ENCODE results near the gene VPREB3. TPM values are rescaled to one million over a fixed set of nuclear protein-coding genes. Genes with fewer than 3 reads are reported as not detected.

VPREB3 gene
- total and polyA plus RNA-seq, 10 of the 15 experiments (the other 5 are each of a cell fraction or from before 2014, with no cell fraction given) = 0.75 to 79.5 (median 23.8) TPM

GRCh38 chr22:23716811-23717801 is 37.1 kb downstream of the VPREB3 start (continued):
- TF ChIP-seq CREB1 (IDR thresholded peaks at IDR 0.05; ENCODE audit: low read depth) (peak; percentile 99), ASH2L (IDR thresholded peaks at IDR 0.05; ENCODE audit: borderline replicate concordance, low read depth) (peak; percentile 89; the same call in 1 of the 2 replicates), NRF1 (conservative IDR thresholded peaks at IDR 0.05; ENCODE audit: low read depth, low read length) (peak; percentile 48), SREBF1 (IDR thresholded peaks at IDR 0.05; ENCODE audit: low read length) (peak; percentile 34; the same call in 1 of the 2 replicates), NFYB (IDR thresholded peaks at IDR 0.05; ENCODE audit: insufficient read depth, low read depth, low read length) (no peak), HDAC2 (IDR thresholded peaks at IDR 0.05) (no peak), IRF4 (IDR thresholded peaks at IDR 0.05; ENCODE audit: low read depth, low read length) (peak; percentile 67), KAT2A (conservative IDR thresholded peaks at IDR 0.05; ENCODE audit: control insufficient read depth, low read depth, low read length) (no peak), POLR2AphosphoS2 (IDR thresholded peaks at IDR 0.05; ENCODE audit: low read depth, low read length) (peak; percentile 88), USF1 (IDR thresholded peaks at IDR 0.05; ENCODE audit: borderline replicate concordance, extremely low read length, insufficient read depth, low read depth, low read length) (peak; percentile 95), TCF12 (IDR thresholded peaks at IDR 0.05; ENCODE audit: low read depth, low read length) (0 out of 2 replicates have a peak, but pooled peaks have one; percentile 39), RELB (IDR thresholded peaks at IDR 0.05; ENCODE audit: low read depth) (peak; percentile 70), NKRF (conservative IDR thresholded peaks at IDR 0.05) (peak; percentile 93), GABPA (IDR thresholded peaks at IDR 0.05; ENCODE audit: low read depth) (no peak), RELA (IDR thresholded peaks at IDR 0.05; ENCODE audit: borderline replicate concordance, partially characterized antibody) (peak; percentile 92), SMAD1 (IDR thresholded peaks at IDR 0.05; ENCODE audit: low read depth, partially characterized antibody) (no peak), TCF7 (IDR thresholded peaks at IDR 0.05; ENCODE audit: borderline replicate concordance) (no peak), GATAD2B (conservative IDR thresholded peaks at IDR 0.05; ENCODE audit: low read depth) (peak; percentile 86), HDAC6 (IDR thresholded peaks at IDR 0.05; ENCODE audit: unreplicated experiment) (no peak), MTA3 (IDR thresholded peaks at IDR 0.05; ENCODE audit: borderline replicate concordance, low read length) (no peak), STAT1 (conservative IDR thresholded peaks at IDR 0.05) (peak; percentile 87), SMARCA5 (IDR thresholded peaks at IDR 0.05) (peak; percentile 77; the same call in 1 of the 2 replicates), BCLAF1 (IDR thresholded peaks at IDR 0.05) (no peak)

All from GM12878 (cell line).